Peyer's patch (tissue), 4 donors: Measurements from ENCODE around the gene EHF.

ENCODE experiments used
- POLR2A ChIP-seq, 2 donors: fragments of 450-650 bp; IDR thresholded peaks; one replicate each; pipeline ENCODE4 v1.5.1; 2017; ENCODE audit warnings: antibody characterized with exemption in 2 of 2, mild to moderate bottlenecking in 2 of 2, moderate library complexity in 2 of 2
- TF ChIP-seq, protein P1 (sequence below), 6 experiments: fragments of 450-650 bp in 4 of 6; fragments of 200-600 bp in 2 of 6; sonication (generic) in 1 of 6; IDR thresholded peaks; one replicate each; pipeline ENCODE4 v1.5.1; 2017 to 2019; ENCODE audit warnings: antibody characterized with exemption in 6 of 6, mild to moderate bottlenecking in 3 of 6, moderate library complexity in 1 of 6

DNA sequence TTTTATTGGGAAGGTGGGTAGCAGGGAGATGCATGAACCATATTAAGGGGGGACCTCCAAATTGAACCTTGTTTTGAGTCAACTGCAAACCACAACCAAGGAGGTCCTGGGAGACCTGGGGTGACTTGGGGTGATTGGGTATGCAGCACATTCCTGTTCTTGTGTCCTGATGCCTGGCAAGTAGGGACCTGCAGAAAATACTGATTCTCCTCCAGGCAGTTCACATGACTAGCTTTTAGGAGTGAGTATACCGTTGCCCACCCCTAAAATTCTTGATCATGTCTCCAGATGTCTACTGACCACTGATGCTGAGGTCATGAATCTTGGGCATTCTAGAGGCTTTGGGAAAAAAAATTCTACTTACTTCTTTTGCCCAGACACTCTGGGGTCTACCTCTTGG lies 6.3 kb downstream of the EHF start:
- TF ChIP-seq, protein P1, sequence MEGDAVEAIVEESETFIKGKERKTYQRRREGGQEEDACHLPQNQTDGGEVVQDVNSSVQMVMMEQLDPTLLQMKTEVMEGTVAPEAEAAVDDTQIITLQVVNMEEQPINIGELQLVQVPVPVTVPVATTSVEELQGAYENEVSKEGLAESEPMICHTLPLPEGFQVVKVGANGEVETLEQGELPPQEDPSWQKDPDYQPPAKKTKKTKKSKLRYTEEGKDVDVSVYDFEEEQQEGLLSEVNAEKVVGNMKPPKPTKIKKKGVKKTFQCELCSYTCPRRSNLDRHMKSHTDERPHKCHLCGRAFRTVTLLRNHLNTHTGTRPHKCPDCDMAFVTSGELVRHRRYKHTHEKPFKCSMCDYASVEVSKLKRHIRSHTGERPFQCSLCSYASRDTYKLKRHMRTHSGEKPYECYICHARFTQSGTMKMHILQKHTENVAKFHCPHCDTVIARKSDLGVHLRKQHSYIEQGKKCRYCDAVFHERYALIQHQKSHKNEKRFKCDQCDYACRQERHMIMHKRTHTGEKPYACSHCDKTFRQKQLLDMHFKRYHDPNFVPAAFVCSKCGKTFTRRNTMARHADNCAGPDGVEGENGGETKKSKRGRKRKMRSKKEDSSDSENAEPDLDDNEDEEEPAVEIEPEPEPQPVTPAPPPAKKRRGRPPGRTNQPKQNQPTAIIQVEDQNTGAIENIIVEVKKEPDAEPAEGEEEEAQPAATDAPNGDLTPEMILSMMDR (IDR thresholded peaks at IDR 0.05), result no peak
- TF ChIP-seq POLR2A (IDR thresholded peaks at IDR 0.05), result no peak
